GM20000 (cell line): ENCODE measurements around the gene ZNF107.

Experiments used
- DNase-seq: peaks from one replicate; pipeline ENCODE4 v3.0.0; 2012; ENCODE audit warnings: low spot score
- TF ChIP-seq, protein P1 (sequence below): IDR thresholded peaks from 2 replicates; pipeline ENCODE4 v1.5.1; 2012; ENCODE audit warnings: mild to moderate bottlenecking, control low read depth; ENCODE audit errors: extremely low read depth, missing control alignments

Gene ZNF107

DNA sequence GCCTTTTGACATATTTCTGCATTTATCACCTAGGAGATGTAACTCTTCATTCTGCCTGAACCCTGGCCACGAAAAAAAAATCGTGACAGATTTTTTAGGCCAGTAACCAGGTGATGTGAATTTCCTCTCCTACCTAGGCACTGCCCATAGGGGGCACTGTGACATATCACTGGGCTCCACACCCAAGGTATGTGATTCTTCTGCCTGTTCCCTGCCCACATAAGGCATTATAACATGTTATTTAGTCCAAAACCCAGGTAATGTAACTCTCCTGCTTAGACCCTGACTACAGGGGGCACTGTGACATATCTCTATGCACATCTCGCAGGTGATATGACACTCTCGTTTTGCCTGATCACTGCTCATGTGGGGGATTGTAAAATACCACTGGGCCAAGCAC lies 29.5 kb upstream of the ZNF107 start:
- DNase-seq: no peak
- TF ChIP-seq, protein P1, sequence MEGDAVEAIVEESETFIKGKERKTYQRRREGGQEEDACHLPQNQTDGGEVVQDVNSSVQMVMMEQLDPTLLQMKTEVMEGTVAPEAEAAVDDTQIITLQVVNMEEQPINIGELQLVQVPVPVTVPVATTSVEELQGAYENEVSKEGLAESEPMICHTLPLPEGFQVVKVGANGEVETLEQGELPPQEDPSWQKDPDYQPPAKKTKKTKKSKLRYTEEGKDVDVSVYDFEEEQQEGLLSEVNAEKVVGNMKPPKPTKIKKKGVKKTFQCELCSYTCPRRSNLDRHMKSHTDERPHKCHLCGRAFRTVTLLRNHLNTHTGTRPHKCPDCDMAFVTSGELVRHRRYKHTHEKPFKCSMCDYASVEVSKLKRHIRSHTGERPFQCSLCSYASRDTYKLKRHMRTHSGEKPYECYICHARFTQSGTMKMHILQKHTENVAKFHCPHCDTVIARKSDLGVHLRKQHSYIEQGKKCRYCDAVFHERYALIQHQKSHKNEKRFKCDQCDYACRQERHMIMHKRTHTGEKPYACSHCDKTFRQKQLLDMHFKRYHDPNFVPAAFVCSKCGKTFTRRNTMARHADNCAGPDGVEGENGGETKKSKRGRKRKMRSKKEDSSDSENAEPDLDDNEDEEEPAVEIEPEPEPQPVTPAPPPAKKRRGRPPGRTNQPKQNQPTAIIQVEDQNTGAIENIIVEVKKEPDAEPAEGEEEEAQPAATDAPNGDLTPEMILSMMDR: no peak

DNA sequence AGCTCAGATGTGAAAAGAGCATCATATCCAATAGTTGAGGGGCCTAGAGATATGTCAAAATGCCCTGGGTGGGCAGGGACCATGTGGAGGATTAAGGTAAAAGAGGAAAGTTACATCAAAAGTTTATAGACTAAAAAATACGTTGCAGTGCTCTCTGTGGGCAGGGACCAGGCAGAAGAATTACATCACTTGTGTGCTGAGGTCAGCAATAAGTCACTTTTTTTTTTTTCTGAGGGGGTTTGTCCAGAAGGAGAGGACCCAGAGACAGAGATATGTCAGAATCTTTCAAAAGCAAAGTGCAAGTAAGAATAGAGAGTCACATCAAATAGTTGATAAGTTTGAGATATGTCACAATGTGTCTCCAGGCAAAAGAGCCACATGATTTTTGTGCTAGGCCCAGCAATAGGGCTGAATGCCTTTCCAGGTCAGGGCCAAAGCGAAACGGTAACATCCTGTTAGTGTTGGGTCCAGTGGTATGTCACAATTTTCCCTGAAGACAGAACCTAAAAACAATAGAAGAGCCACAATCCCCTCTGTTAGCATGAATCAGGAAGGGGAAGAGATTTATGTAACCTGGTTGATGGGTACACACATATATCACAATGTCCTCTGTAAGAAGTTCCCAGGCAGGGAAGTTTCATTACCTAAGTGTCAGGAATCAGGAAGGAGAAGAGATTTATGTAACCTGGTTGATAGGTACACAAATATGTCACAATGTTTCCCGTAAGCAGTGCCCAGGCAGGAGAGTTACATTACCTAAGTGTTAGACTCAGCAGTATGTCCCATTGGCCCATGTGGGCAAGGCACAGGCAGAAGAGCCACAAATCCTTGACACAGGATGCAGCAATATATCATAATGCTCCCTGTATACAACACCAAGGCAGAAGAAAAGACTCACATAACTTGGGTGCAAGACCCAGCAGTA lies 28.1 kb upstream of the ZNF107 start:
- no peak for DNase-seq
- TF ChIP-seq, protein P1: no peak

DNA sequence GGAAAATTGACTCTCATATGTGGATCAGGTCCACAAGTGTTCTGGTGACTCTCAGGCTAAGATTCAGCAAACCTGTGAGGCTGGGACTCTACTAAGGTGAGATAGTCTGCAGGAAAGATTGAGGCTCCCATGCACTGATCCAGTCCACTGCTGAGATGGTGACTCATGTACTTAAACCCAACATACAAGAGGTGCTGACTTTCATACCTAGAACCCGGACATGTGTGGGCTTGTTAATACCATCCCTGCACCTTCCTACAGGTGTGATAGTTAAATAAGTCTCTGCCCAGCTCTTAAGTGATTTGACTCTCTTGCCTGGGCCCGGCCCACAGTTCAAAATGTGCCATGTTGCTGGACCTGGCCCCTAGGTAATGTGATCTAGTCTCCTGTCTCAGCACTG lies 27.1 kb upstream of the ZNF107 start:
- DNase-seq: no peak

DNA sequence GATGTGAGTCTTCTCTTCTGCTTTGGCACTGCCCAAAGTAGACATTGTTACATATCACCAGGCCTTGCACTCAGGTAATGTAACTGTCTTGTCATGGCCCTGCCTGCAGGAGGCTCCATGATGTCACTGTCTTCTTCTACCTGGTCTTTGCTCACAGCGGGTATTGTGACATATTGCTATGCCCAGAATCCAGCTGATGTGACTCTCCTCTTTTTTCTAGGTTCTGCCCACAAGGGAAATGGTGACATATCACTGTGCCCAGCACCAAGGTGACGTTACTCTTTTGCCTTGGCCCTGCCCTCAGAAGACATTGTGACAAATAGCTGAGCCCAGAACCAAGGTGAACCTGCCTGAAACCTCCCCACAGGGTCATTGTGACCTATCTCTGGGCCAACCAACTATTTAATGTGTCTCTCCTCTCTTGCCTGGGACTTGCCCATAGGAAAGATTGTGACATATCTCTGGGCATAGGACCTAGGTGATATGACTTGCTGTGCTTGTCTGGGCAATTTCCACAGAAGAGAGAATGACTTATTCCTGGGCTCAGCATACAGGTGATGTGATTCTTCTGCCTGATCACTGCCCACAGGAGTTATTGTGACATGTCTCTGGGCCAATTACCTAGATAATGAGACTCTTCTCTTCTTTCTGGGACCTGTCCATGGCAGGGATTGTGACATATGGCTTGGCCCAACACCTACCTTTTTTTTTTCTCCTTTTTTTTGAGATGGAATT lies 26.5 kb upstream of the ZNF107 start:
- DNase-seq: no peak
- TF ChIP-seq, protein P1: no peak

More for the DNA sequence above, 27.1 kb upstream of the ZNF107 start:
- TF ChIP-seq, protein P1: no peak

DNA sequence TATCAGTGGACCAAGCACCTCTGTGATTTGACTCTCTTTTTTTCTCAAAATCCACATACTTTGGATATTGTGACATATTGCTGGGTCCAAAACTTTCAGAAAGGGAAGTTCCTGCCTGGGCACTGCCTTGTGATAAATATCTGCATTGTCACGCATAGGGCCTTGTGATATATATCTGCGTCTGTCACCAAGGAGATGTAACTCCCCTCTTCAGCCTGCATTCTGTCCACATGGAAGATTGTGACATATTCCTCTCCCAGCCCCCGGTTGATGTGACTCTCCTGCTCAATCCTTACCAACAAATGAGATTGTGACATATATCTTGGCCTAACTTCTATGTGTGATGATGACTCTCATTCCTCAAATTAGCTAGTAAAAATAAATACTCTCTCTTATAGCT lies 25.4 kb upstream of the ZNF107 start:
- TF ChIP-seq, protein P1: no peak
- DNase-seq: no peak

DNA sequence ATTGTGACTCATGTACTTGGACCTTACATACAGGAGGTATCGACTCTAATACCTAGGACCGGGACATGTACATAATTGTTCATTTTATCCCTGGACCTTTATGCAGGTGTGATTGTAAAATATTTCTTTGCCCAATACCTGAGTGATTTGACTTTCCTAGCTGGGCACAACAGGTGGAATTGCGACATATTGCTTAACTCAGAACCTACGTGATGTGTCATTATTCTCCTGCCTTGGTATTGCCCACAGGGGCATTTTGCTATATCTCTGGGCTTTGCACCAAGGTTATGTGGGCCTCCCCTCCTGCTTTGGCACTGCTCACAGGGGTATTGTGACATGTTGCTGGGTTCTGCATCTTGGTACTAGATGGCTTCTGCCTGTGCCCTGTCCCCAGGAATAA lies 23.9 kb upstream of the ZNF107 start:
- TF ChIP-seq, protein P1: no peak
- no peak for DNase-seq

DNA sequence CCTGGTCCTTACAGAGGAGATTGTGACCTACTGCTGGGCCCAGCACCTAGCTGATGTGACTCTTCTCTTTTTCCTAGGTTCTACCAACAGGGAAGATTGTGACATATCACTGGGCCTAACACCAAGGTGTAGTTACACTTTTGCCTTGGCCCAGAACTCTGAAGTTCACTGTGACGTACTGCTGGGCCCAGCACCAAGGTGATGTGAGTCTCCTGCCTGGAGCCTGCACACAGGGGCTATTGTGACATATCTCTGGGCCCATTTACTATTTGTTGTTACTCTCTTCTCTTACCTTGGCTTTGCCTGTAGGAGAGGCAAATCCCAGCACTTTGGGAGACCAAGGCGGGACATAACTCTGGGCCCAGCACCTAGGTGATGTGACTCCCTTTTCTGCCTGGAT lies 23.1 kb upstream of the ZNF107 start:
- no peak for DNase-seq
- TF ChIP-seq, protein P1: no peak
